HG03095 (cell line): Measurements from ENCODE around the gene MPV17L2.
A peak's percentile ranks its signal among the peaks of the same experiment; 100 is the strongest.
"Not testable (repeated sequence)": the region's sequence is repeated elsewhere in the genome, so short reads cannot be mapped to it uniquely, and the experiment has no call there.

Source experiments
- ATAC-seq: cut with Tn5 transposase; IDR thresholded peaks from one replicate; pipeline ENCODE4 v1.9.1; 2021; ENCODE audit warnings: moderate library complexity; ENCODE audit not compliant: unreplicated experiment

MPV17L2 gene

GRCh38 chr19:18190278-18190677, 2.7 kb upstream of the MPV17L2 start:
- no peak for ATAC-seq

- ATAC-seq = no peak
These were observed 1.4 kb upstream of the MPV17L2 start for GRCh38 chr19:18191640-18192062.

- peak; percentile 2 for ATAC-seq
These were observed 566 bp downstream of the MPV17L2 start for GRCh38 chr19:18193388-18194180.

- no peak for ATAC-seq
These were observed 1.1 kb downstream of the MPV17L2 start for GRCh38 chr19:18194181-18194530.

GRCh38 chr19:18194554-18195238, 1.7 kb downstream of the MPV17L2 start:
- no peak for ATAC-seq

GRCh38 chr19:18196511-18196845, 3.5 kb downstream of the MPV17L2 start:
- no peak for ATAC-seq

- no peak for ATAC-seq
These were observed 4.3 kb downstream of the MPV17L2 start for GRCh38 chr19:18197306-18197705.

- no peak for ATAC-seq
These were observed 4.9 kb downstream of the MPV17L2 start for GRCh38 chr19:18197941-18198340.

GRCh38 chr19:18198374-18198773, 5.4 kb downstream of the MPV17L2 start:
- no peak for ATAC-seq

GRCh38 chr19:18202397-18202777, 9.4 kb downstream of the MPV17L2 start:
- no peak for ATAC-seq

GRCh38 chr19:18202778-18203407, 9.9 kb downstream of the MPV17L2 start:
- no peak for ATAC-seq

GRCh38 chr19:18203408-18203862, 10.4 kb downstream of the MPV17L2 start:
- peak; percentile 7 for ATAC-seq

- ATAC-seq = peak; percentile 86
These were observed 10.9 kb downstream of the MPV17L2 start, which contains the start of gene RAB3A for GRCh38 chr19:18203863-18204393. RAB3A (minus strand) TSS chr19:18204042; CDS start chr19:18202740, 1,302 bp downstream.

- ATAC-seq = peak; percentile 10
These were observed 11.6 kb downstream of the MPV17L2 start for GRCh38 chr19:18204394-18205199.

GRCh38 chr19:18205200-18205892, 12.3 kb downstream of the MPV17L2 start:
- ATAC-seq = no peak

- ATAC-seq = no peak
These were observed 13.0 kb downstream of the MPV17L2 start for GRCh38 chr19:18206018-18206417.

GRCh38 chr19:18208098-18208951, 15.3 kb downstream of the MPV17L2 start:
- no peak for ATAC-seq

- not testable (repeated sequence) for ATAC-seq
These were observed 16.9 kb downstream of the MPV17L2 start for GRCh38 chr19:18209912-18210311.

GRCh38 chr19:18211683-18212082, 18.7 kb downstream of the MPV17L2 start:
- ATAC-seq = no peak
